Stimulated activated naive B cell treated with anti-CD40 and anti-IgM and Interleukin-4, amounts not matched to agents 10 μg/mL and 1 μg/mL and 100 μg/mL, for 72 hours (primary cell): ENCODE results near the gene SLC4A9.

Experiments used
- ATAC-seq, 2 donors: fragments of 150-1000 bp; cut with Tn5 transposase; replicated peaks; 2 replicates each; pipeline ENCODE4 v1.10.0; 2021; ENCODE audit warnings: moderate library complexity in 1 of 2
- DNase-seq: peaks from one replicate; pipeline ENCODE4 v3.0.0; 2021
- H3K27ac Mint-ChIP-seq: one replicate; pipeline ENCODE4 v1.8.0; 2022; ENCODE audit warnings: mild to moderate bottlenecking, mixed read lengths
- H3K27me3 Mint-ChIP-seq, 2 donors: one replicate each; pipeline ENCODE4 v1.8.0; 2022; ENCODE audit warnings: mixed read lengths in 2 of 2
- H3K36me3 Mint-ChIP-seq, 2 donors: one replicate each; pipeline ENCODE4 v1.8.0; 2022; ENCODE audit warnings: mixed read lengths in 2 of 2, mild to moderate bottlenecking in 1 of 2
- H3K4me1 Mint-ChIP-seq, 2 donors: one replicate each; pipeline ENCODE4 v1.8.0; 2022; ENCODE audit warnings: mixed read lengths in 2 of 2, mild to moderate bottlenecking in 1 of 2
- H3K4me3 Mint-ChIP-seq, 2 donors: one replicate each; pipeline ENCODE4 v1.8.0; 2022; ENCODE audit warnings: mild to moderate bottlenecking in 2 of 2, mixed read lengths in 2 of 2, moderate library complexity in 1 of 2
- H3K9me3 Mint-ChIP-seq, 2 donors: one replicate each; pipeline ENCODE4 v1.8.0; 2022; ENCODE audit warnings: mixed read lengths in 2 of 2, mild to moderate bottlenecking in 1 of 2

Gene SLC4A9

DNA sequence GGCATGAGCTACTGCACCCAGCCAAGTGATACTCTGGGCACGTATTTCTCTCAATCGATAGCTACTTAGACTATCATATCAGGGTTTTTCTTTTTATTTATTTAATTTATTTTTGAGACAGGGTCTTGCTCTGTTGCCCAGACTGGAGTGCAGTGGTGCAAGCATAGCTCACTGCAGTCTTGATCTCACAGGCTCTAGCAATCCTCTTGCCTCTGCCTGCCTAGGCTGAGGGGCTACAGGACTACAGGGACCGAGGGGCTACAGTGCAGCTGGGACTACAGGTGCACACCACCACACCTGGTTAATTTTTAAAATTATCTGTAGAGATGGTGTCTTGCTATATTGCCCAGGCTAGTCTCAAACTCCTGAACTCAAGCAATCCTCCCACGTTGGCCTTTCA, 21.4 kb downstream of the SLC4A9 start:
- no peaks in the 10 kb centered on the region for H3K27me3 Mint-ChIP-seq
- no peak for ATAC-seq
- no peaks in the 10 kb centered on the region for H3K36me3 Mint-ChIP-seq
- DNase-seq = no peak
- peaks cover 0 to 2% of the 10 kb centered on the region in 2 donors for H3K9me3 Mint-ChIP-seq
- H3K27ac Mint-ChIP-seq = no peak overlapping the region
- peaks cover 3 to 6% of the 10 kb centered on the region in 2 donors for H3K4me1 Mint-ChIP-seq
- H3K4me3 Mint-ChIP-seq = no peak overlapping the region

DNA sequence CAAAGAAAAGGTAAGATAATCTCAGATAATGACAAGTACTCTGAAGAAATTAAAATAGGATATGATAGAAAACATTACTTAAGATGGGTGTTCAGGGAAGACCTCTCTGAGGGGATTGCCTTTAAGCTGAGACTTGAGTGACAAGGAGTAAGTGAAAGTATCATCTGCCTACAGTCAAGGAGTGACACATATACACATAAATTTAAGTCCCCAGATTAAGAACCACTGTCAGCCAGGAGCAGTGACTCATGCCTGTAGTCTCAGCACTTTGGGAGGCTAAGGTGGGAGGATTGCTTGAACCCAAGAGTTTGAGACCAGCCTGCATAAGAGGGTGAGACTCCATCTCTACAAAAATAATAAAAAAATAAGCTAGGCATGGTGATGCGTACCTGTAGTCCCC, 22.0 kb downstream of the SLC4A9 start:
- ATAC-seq (peak in 1 of 2 donors; percentile 14), DNase-seq (no peak)
- Mint-ChIP-seq H3K27ac (no peak overlapping the region), H3K27me3 (no peaks in the 10 kb centered on the region), H3K4me3 (no peak overlapping the region), H3K9me3 (peaks cover 0 to 2% of the 10 kb centered on the region in 2 donors), H3K36me3 (no peaks in the 10 kb centered on the region), H3K4me1 (peaks cover 3 to 6% of the 10 kb centered on the region in 2 donors)

- Mint-ChIP-seq H3K27ac (no peak overlapping the region), H3K36me3 (no peaks in the 10 kb centered on the region), H3K4me3 (no peak overlapping the region), H3K9me3 (peaks cover 0 to 2% of the 10 kb centered on the region in 2 donors), H3K4me1 (peaks cover 3 to 6% of the 10 kb centered on the region in 2 donors), H3K27me3 (no peaks in the 10 kb centered on the region)
- ATAC-seq (no peak), DNase-seq (no peak)
Measured at GRCh38 chr5:140382866-140383265, 22.9 kb downstream of the SLC4A9 start.

GRCh38 chr5:140383300-140383699, 23.3 kb downstream of the SLC4A9 start:
- H3K4me1 Mint-ChIP-seq = peaks cover 3 to 6% of the 10 kb centered on the region in 2 donors
- H3K9me3 Mint-ChIP-seq = peaks cover 0 to 2% of the 10 kb centered on the region in 2 donors
- H3K4me3 Mint-ChIP-seq = no peak overlapping the region
- H3K27me3 Mint-ChIP-seq = no peaks in the 10 kb centered on the region
- H3K36me3 Mint-ChIP-seq = no peaks in the 10 kb centered on the region
- DNase-seq (no peak), ATAC-seq (no peak)
- H3K27ac Mint-ChIP-seq = no peak overlapping the region

DNA sequence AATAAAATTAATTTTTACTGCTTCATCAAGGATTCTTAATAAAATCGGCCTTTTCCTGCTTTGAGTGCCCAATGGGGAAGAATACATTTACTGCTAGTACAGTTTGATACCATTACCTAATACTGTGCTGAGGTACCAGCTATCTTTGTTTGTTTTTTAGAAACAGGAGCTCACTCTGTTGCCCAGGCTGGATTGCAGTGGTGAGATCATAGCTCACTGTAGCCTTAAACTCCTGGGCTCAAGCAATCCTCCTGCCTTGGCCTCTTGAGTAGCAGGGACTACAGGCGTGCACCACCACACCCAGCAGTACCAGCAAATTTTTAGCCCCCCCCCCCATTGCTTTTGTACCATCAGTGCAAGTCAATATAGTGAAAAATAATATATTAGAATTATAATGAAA, 28.1 kb downstream of the SLC4A9 start:
- Mint-ChIP-seq H3K4me1 (peaks cover 3 to 6% of the 10 kb centered on the region in 2 donors), H3K27ac (no peak overlapping the region), H3K36me3 (peaks cover 0 to 4% of the 10 kb centered on the region in 2 donors), H3K9me3 (no peaks in the 10 kb centered on the region), H3K27me3 (no peaks in the 10 kb centered on the region), H3K4me3 (no peak overlapping the region)
- ATAC-seq (no peak), DNase-seq (no peak)

DNA sequence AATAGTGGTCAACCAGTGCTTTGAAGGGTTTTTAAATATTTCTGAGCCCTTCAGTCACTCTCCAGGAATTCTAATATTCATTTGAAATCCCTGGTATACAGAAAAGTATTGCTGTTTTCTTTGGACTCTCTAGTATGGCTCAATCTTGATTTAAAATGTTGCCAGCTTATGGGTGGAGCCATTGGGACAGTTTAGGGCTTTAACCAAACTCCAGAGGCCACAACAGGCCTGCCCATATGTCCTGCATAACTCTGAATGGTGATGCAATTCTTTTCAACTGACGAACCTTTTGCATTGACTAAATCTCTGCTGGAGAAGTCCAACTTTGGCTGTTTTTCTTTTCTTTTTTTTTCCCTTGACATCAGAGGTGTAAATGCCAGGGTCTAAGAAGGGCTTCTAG, 31.3 kb downstream of the SLC4A9 start:
- H3K4me3 Mint-ChIP-seq = no peak overlapping the region

DNA sequence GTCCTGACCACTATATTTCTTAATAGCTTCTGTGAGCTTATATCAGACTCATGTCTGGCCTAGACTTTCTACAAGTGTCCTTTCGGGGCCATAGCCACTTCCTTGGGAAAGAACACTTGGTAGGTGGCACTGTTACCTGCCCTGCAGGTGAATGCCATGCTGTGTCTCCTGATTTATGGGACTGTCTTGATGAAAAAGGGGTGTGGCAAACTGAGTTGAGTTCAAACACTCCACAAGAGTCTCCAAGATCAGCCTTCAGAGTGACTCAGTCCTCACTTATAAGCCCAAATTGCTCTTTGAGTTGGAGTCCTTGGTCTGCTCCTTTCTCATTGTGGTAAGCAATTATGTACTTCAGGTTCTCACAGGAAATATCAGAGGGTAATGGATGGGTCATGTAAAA, 31.7 kb downstream of the SLC4A9 start:
- Mint-ChIP-seq H3K27me3 (no peaks in the 10 kb centered on the region), H3K4me3 (no peak overlapping the region), H3K4me1 (peaks cover 0 to 1% of the 10 kb centered on the region in 2 donors), H3K27ac (no peak overlapping the region), H3K36me3 (peaks cover 0 to 4% of the 10 kb centered on the region in 2 donors), H3K9me3 (no peaks in the 10 kb centered on the region)
- ATAC-seq = no peak
- no peak for DNase-seq

More for the DNA sequence above, 31.3 kb downstream of the SLC4A9 start:
- Mint-ChIP-seq H3K36me3 (peaks cover 0 to 4% of the 10 kb centered on the region in 2 donors), H3K9me3 (no peaks in the 10 kb centered on the region), H3K27me3 (no peaks in the 10 kb centered on the region), H3K27ac (no peak overlapping the region), H3K4me1 (peaks cover 0 to 1% of the 10 kb centered on the region in 2 donors)
- DNase-seq (no peak), ATAC-seq (no peak)

DNA sequence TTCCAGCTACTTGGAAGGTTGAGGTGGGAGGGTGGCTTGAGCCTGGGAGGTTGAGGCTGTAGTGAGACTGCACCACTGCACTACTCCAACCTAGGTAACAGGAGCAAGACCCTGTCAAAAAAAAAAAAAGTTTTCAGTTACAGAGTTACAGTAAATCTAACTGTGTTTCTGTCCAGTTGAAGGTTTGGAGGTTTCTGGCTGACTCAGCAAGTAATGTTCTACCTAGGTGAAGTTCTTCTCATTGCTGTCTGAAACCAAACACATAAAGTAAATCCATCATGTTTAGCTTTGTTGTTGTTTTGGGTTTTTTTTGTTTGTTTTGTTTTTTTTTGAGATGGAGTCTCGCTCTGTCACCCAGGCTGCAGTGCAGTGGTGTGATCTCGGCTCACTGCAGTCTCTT, 33.7 kb downstream of the SLC4A9 start:
- no peak overlapping the region for H3K27ac Mint-ChIP-seq
- H3K4me1 Mint-ChIP-seq = peaks cover 0 to 1% of the 10 kb centered on the region in 2 donors
- H3K36me3 Mint-ChIP-seq = peaks cover 0 to 4% of the 10 kb centered on the region in 2 donors
- no peaks in the 10 kb centered on the region for H3K9me3 Mint-ChIP-seq
- H3K27me3 Mint-ChIP-seq = no peaks in the 10 kb centered on the region
- H3K4me3 Mint-ChIP-seq = no peak overlapping the region
- no peak for DNase-seq
- no peak for ATAC-seq

- peaks cover 6 to 21% of the 10 kb centered on the region in 2 donors for H3K4me1 Mint-ChIP-seq
- H3K27me3 Mint-ChIP-seq = no peaks in the 10 kb centered on the region
- H3K36me3 Mint-ChIP-seq = peaks cover 6 to 10% of the 10 kb centered on the region in 2 donors
- no peak for DNase-seq
- no peak for ATAC-seq
- H3K27ac Mint-ChIP-seq = no peak overlapping the region
- no peaks in the 10 kb centered on the region for H3K9me3 Mint-ChIP-seq
- H3K4me3 Mint-ChIP-seq = no peak overlapping the region
Measured at GRCh38 chr5:140398379-140398811, 38.4 kb downstream of the SLC4A9 start.

DNA sequence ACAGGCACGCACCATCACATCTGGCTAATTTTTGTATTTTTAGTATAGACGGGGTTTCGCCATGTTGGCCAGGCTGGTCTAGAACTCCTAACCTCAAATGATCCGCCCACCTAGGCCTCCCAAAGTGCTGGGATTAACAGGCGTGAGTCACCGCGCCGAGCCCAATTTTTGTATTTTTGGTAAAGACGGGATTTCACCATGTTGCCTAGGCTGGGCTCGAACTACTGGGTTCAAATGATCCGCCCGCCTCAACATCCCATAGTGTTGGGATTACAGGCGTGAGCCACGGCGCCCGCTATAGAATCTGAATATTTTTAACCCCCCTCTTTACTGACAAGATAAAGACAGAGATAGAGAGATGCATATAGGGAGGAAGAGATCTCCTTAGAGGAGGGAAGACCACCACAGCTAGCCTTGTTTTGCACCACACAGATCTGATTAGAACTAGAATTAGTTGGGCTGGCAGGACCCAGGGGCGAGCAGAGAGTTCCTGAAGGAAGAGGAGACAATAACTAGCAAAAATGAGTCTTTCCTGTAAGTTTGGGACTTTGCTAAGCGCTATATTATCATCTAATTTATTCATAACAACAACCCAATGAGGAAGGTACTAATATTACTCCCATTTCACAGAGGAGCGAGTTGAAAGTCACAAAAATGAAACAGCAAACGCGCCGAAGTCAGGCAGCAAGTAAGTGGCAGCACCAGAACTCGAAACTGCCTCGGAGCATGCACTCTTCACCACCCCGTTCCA, 40.2 kb downstream of the SLC4A9 start:
- Mint-ChIP-seq H3K4me3 (no peak overlapping the region), H3K4me1 (peaks cover 14 to 37% of the 10 kb centered on the region in 2 donors), H3K27me3 (no peaks in the 10 kb centered on the region), H3K9me3 (no peaks in the 10 kb centered on the region), H3K36me3 (peaks cover 12 to 18% of the 10 kb centered on the region in 2 donors), H3K27ac (no peak overlapping the region)
- DNase-seq = no peak
- ATAC-seq = peak; percentile 0 to 1

DNA sequence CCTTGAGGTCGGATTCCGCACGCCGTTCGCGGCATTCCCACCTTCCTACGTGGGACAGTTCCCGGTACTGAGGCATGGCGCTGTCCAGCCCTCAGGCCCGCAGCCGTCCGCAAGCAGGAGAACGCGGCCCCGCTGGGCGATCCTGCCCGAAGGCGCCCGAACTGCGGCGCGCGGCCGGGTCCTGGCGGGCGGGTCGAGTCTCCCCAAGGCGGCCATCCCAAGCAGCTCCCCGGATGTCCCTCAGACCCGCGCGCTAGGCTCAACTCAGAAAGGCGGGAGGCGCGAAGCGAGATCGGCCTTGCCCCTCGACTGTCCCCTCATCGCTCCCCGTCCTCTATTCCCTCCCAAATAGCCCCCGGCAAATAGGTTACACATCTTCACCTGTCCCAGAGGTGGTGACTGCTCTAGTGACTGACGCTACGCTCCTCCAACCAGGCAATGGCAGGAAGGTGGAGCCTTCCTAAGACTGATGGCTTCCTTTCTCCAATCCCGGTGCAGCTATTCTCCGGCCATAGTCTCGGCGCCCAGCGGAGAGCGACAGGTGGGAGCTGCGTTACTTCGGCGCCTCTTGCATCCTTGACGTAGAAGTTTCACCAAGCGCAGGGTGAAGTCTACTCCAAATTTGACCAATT, 40.9 kb downstream of the SLC4A9 start:
- ATAC-seq (peak; percentile 77 to 79), DNase-seq (peak; percentile 90)
- peaks cover 14 to 18% of the 10 kb centered on the region in 2 donors for H3K36me3 Mint-ChIP-seq
- H3K4me3 Mint-ChIP-seq = no peak overlapping the region
- H3K9me3 Mint-ChIP-seq = no peaks in the 10 kb centered on the region
- H3K4me1 Mint-ChIP-seq = peaks cover 14 to 39% of the 10 kb centered on the region in 2 donors
- no peak overlapping the region for H3K27ac Mint-ChIP-seq
- no peaks in the 10 kb centered on the region for H3K27me3 Mint-ChIP-seq

DNA sequence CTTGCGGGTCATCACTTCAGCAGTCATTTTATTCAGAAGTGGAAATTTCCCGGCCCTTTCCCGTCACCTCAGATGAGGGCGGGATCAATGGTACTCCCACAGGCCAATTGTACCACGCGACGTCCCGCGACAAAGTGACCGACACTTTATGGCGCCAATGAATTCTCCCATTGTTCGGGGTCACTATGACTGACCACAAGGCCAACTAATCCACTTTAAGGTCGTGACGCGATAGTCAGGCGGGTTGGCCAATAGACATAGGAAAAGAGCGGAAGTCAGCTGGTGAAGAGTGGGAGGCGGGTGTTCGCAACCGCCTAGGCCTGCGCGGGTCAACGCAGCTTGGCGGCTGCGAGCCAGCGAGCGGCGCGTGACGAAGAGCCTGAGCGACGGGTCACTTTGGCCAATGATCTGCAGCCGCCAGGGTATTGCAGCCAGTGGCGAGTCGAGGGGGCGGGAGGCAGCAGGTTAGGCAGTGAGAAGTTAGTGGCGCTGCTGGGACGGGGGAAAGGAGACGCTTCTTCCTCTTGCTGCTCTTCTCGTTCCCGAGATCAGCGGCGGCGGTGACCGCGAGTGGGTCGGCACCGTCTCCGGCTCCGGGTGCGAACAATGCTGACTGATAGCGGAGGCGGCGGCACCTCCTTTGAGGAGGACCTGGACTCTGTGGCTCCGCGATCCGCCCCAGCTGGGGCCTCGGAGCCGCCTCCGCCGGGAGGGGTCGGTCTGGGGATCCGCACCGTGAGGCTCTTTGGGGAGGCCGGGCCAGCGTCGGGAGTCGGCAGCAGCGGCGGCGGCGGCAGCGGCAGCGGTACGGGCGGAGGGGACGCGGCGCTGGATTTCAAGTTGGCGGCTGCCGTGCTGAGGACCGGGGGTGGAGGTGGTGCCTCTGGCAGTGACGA, 41.6 kb downstream of the SLC4A9 start, which contains the start of gene ANKHD1:
TSS of gene ANKHD1 (plus strand) at position 472 of the 896 bp plus-strand sequence. CDS start at position 607, 135 bp downstream.
- Mint-ChIP-seq H3K9me3 (no peaks in the 10 kb centered on the region), H3K27me3 (no peaks in the 10 kb centered on the region), H3K4me3 (no peak within 1 kb of the TSS), H3K27ac (no peak within 1 kb of the TSS), H3K4me1 (peaks cover 14 to 39% of the 10 kb centered on the region in 2 donors), H3K36me3 (peaks cover 18 to 19% of the 10 kb centered on the region in 2 donors)
- peak; percentile 100 for DNase-seq
- peak; percentile 83 to 86 for ATAC-seq

GRCh38 chr5:140402258-140403074, 42.5 kb downstream of the SLC4A9 start:
- H3K27ac Mint-ChIP-seq = peak overlapping the region; percentile 81
- no peaks in the 10 kb centered on the region for H3K9me3 Mint-ChIP-seq
- H3K36me3 Mint-ChIP-seq = peaks cover 18 to 19% of the 10 kb centered on the region in 2 donors
- no peaks in the 10 kb centered on the region for H3K27me3 Mint-ChIP-seq
- H3K4me1 Mint-ChIP-seq = peaks cover 14 to 39% of the 10 kb centered on the region in 2 donors
- ATAC-seq (peak; percentile 1 to 2), DNase-seq (peak; percentile 42)
- no peak overlapping the region for H3K4me3 Mint-ChIP-seq
